Activated CD4-positive, CD25-positive, alpha-beta regulatory T cell (primary cell): ENCODE measurements around the gene OR5AL1.
"Not testable (repeated sequence)": the region's sequence is repeated elsewhere in the genome, so short reads cannot be mapped to it uniquely, and the experiment has no call there.

Experiments
- DNase-seq, 4 experiments: peaks; one replicate each; lab custom pipeline; 2025; lab: John Stamatoyannopoulos, UW

The OR5AL1 gene

DNA sequence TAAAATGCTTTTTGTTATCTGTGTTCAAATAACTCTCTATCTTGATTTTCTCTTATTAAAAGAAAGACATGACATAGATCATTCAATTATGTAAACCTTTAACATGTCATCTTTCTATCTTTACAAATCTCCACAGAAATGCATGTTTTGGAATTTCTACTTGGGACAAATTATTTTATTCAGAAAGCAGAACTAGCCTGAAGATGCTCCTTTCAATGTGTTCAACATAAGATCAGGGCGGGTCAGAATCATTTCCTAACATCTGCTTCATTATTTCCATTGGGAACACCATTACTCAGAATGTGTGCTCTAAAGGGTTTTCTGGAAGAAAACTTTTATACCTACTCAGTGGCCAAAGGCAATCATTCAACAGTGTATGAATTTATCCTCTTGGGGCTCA, at the start of gene OR5AL1:
OR5AL1 (plus strand) TSS at position 301 of the 400 bp plus-strand sequence.
- DNase-seq, result no peak

DNA sequence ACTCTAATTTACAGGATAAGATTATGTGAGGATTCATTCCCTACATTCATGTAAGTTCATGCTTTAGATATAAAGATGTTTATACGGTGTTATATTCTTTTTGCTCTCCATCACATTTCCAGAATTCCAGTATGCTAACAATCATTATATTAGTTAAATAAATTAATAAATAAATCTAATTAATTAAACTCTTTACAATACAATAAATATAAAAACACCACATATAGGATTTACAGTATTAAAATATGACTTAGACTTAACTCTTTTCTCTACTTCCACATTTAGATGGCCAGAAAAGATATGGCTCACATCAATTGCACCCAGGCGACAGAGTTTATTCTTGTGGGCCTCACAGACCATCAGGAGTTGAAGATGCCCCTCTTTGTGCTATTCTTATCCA, 37.2 kb upstream of the OR5AL1 start, which contains the start of gene OR8U1:
OR8U1 (plus strand) TSS at position 301 of the 400 bp plus-strand sequence; CDS start at position 301, 0 bp downstream.
- DNase-seq, result no peak

DNA sequence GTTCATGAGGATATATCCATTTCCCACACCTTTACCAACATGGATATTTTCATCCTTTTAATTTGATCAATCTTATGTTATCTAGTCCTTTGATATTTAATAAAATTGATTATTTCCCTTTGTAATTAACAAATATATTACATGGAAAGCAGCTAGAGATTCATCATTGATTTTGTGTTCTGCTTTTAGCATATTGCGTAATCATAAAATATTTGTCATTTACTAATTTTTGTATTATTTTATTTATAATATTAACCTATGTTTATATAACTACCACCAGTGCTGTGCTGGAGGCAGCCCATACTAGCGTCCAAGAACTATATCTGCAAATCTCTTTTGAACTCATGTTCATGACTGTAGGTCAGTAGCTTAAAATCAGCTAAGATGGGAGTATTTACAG, 32.4 kb upstream of the OR5AL1 start:
- DNase-seq, result no peak

DNA sequence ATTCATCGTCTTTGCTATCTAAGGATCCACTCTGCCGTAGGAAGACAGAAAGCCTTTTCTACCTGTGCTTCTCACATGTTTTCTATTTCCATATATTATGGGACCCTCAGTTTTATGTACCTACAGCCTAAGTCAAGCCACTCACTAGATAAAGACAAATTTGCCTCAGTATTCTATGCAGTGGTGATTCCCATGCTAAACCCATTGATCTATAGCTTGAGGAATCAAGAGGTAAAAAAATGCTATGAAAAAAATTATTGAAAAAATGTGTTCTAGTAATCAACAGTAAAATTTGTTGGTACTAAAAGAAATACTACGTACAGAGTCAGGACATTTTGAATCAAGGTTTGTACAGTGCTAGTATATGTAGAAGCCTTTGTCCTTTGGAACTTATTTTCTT, 18.1 kb upstream of the OR5AL1 start:
- no peak for DNase-seq

DNA sequence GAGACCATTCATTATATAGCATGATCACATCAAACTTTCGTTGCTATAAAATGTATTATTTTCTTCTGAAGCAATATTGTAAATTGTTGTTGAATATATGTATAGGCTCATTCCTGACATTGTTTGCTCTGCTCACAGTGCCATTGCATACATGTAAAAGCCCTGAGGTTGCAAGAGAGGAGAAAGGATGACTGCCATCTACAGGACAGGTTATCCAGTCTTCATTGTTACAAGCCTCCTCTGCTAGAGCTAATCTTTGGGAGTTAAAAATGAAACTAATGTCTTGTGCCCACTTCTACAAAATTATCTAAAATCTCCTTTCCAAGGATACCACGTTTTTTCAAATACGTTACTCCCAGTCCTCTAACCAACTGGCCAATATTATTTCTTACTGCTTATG, 16.4 kb upstream of the OR5AL1 start:
- no peak for DNase-seq

DNA sequence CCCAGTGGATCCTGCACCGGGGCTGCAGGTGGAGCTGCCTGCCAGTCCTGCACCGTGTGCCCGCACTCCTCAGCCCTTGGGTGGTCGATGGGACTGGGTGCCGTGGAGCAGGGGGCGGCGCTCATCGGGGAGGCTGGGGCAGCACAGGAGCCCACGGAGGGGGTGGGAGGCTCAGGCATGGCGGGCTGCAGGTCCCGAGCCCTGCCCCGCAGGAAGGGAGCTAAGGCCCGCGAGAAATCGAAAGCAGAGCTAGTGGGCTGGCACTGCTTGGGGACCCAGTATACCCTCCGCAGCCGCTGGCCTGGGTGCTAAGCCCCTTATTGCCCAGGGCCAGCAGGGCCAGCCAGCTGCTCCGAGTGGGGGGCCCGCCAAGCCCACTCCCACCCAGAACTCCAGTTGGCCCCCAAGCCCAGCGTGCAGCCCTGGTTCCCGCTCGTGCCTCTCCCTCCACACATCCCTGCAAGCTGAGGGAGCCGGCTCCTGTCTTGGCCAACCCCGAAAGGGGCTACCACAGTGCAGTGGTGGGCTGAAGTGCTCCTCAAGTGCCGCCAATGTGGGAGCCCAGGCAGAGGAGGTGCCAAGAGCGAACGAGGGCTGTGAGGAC, 10.5 kb upstream of the OR5AL1 start:
- DNase-seq, result not testable (repeated sequence)

DNA sequence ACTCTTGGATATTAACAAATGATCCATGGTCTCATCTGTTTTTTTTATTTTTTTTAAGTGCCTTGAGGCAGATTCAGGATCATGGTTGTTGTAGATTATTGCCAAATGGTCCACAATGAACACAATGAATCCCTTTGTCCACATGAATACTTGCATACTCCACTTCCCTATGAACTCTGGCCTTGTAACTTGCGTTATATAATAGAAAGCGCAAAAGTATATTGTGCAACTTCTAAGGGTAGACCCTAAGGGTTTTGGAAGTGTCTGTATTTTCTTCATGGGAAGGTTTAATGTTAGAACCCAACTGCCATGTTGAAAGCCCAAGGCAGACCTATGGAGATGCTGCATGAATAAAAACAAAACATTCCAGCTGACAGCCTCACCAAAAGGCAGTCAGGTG, 8.1 kb upstream of the OR5AL1 start:
- DNase-seq, result no peak

DNA sequence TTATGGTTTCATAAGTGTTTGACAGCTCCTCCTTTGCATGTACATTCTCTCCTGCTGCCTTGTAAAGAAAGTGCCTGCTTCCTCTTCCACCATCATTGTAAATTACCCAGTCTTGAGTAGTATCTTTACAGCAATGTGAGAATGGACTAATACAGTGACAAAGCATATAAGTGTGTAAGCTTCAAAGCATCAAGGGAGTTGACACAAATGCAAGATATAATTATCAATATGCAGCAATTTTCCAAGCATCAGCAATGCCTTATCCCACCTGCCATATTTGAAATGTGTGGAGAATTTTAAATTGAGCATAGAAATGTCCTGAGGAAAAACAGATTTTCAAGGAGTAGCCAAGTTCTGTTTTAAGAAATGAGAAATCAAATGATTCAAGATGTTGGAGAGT, 1.7 kb upstream of the OR5AL1 start:
- no peak for DNase-seq

DNA sequence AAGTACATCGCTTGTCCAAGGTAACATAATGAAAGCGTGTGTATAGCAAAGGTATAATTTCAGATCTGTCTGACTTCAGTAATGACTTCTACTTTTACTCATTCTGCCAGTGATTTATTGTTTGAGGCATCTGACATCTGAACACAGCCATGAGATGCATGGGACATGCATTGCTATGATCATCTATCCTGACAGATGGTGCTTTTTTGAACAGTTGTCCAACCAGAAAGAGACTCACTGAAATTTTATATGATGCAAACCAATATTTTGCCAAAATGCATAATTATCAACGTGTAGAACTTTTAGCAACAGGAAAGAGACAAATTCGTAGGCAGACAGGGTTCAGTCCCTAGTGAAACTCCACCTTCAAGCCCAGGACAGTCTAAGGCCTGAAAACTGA, 41.0 kb downstream of the OR5AL1 start:
- no peak for DNase-seq

DNA sequence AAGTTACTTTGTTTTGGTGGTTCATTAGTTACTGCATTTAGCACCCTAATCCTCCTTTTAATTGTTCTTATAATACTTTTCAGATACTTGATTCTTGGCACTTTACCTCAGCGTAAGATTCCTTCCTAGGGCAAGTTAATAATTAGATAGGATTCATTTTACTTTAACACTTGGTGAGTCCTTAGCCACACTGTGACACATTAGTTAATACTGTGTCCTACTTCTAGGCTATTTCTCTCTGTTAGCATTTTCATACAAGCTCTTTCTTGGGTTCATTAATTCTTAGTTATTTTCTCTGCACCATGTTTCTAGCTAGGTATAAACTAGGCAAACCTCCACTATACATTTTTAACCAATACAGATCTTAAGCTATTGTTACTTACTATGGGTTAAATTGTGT, 44.6 kb downstream of the OR5AL1 start:
- DNase-seq, result no peak
